GM23338 (cell line): Measurements from ENCODE around the gene KLHL18.
"Not testable (repeated sequence)": the region's sequence is repeated elsewhere in the genome, so short reads cannot be mapped to it uniquely, and the experiment has no call there.

Source experiments
- CREB1 ChIP-seq: fragments of 250-450 bp; sonication (Bioruptor Pico); IDR thresholded peaks from 2 replicates; pipeline ENCODE4 v1.5.0; 2020; ENCODE audit warnings: low read depth, mild to moderate bottlenecking, moderate library complexity
- EZH2 ChIP-seq: fragments of 200-600 bp; sonication (generic); IDR thresholded peaks from one replicate; pipeline ENCODE4 v1.8.0; 2017; ENCODE audit warnings: antibody characterized with exemption, mild to moderate bottlenecking, low read depth; ENCODE audit not compliant: unreplicated experiment
- JUNB ChIP-seq: IDR thresholded peaks from one replicate; pipeline ENCODE4 v1.6.1; 2016; ENCODE audit warnings: antibody characterized with exemption; ENCODE audit not compliant: unreplicated experiment
- NANOG ChIP-seq: IDR thresholded peaks from 2 replicates; pipeline ENCODE4 v1.6.1; 2016; ENCODE audit warnings: antibody characterized with exemption, borderline replicate concordance
- POLR2AphosphoS5 ChIP-seq: IDR thresholded peaks from 2 replicates; pipeline ENCODE4 v1.6.1; 2016; ENCODE audit warnings: antibody characterized with exemption, low read depth
- ZNF114 ChIP-seq: fragments of 250-450 bp; sonication (Bioruptor Pico); IDR thresholded peaks from 2 replicates; pipeline ENCODE4 v1.5.0; 2020; ENCODE audit warnings: mild to moderate bottlenecking, moderate library complexity
- TF ChIP-seq, protein P1 (sequence below), 2 experiments: fragments of 200-600 bp in 1 of 2; sonication (generic) in 1 of 2; conservative IDR thresholded peaks; 2 replicates each; pipeline versions ENCODE4 v1.5.1 to v1.6.1; 2016 to 2017; ENCODE audit warnings: antibody characterized with exemption in 2 of 2, low read depth in 2 of 2, mild to moderate bottlenecking in 2 of 2, moderate library complexity in 1 of 2
- TF ChIP-seq, protein P2 (sequence below): IDR thresholded peaks from one replicate; pipeline ENCODE4 v1.6.1; 2018; ENCODE audit warnings: antibody characterized with exemption; ENCODE audit not compliant: unreplicated experiment
- TF ChIP-seq, protein P3 (sequence below): IDR thresholded peaks from 2 replicates; pipeline ENCODE4 v1.6.1; 2016; ENCODE audit warnings: antibody characterized with exemption

- TF ChIP-seq, protein P1, sequence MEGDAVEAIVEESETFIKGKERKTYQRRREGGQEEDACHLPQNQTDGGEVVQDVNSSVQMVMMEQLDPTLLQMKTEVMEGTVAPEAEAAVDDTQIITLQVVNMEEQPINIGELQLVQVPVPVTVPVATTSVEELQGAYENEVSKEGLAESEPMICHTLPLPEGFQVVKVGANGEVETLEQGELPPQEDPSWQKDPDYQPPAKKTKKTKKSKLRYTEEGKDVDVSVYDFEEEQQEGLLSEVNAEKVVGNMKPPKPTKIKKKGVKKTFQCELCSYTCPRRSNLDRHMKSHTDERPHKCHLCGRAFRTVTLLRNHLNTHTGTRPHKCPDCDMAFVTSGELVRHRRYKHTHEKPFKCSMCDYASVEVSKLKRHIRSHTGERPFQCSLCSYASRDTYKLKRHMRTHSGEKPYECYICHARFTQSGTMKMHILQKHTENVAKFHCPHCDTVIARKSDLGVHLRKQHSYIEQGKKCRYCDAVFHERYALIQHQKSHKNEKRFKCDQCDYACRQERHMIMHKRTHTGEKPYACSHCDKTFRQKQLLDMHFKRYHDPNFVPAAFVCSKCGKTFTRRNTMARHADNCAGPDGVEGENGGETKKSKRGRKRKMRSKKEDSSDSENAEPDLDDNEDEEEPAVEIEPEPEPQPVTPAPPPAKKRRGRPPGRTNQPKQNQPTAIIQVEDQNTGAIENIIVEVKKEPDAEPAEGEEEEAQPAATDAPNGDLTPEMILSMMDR (conservative IDR thresholded peaks at IDR 0.05; ENCODE audit: low read depth in 2 of 2), result not testable (repeated sequence)
- TF ChIP-seq, protein P2, sequence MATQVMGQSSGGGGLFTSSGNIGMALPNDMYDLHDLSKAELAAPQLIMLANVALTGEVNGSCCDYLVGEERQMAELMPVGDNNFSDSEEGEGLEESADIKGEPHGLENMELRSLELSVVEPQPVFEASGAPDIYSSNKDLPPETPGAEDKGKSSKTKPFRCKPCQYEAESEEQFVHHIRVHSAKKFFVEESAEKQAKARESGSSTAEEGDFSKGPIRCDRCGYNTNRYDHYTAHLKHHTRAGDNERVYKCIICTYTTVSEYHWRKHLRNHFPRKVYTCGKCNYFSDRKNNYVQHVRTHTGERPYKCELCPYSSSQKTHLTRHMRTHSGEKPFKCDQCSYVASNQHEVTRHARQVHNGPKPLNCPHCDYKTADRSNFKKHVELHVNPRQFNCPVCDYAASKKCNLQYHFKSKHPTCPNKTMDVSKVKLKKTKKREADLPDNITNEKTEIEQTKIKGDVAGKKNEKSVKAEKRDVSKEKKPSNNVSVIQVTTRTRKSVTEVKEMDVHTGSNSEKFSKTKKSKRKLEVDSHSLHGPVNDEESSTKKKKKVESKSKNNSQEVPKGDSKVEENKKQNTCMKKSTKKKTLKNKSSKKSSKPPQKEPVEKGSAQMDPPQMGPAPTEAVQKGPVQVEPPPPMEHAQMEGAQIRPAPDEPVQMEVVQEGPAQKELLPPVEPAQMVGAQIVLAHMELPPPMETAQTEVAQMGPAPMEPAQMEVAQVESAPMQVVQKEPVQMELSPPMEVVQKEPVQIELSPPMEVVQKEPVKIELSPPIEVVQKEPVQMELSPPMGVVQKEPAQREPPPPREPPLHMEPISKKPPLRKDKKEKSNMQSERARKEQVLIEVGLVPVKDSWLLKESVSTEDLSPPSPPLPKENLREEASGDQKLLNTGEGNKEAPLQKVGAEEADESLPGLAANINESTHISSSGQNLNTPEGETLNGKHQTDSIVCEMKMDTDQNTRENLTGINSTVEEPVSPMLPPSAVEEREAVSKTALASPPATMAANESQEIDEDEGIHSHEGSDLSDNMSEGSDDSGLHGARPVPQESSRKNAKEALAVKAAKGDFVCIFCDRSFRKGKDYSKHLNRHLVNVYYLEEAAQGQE, result not testable (repeated sequence)
- TF ChIP-seq JUNB; CREB1 (CRISPR knock-in tag); NANOG; POLR2AphosphoS5; EZH2; ZNF114: not testable (repeated sequence)
- TF ChIP-seq, protein P3, sequence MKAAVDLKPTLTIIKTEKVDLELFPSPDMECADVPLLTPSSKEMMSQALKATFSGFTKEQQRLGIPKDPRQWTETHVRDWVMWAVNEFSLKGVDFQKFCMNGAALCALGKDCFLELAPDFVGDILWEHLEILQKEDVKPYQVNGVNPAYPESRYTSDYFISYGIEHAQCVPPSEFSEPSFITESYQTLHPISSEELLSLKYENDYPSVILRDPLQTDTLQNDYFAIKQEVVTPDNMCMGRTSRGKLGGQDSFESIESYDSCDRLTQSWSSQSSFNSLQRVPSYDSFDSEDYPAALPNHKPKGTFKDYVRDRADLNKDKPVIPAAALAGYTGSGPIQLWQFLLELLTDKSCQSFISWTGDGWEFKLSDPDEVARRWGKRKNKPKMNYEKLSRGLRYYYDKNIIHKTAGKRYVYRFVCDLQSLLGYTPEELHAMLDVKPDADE, result not testable (repeated sequence)
These were observed 9.1 kb downstream of the KLHL18 start for GRCh38 chr3:47291754-47292420.
